HG03280 (cell line): ENCODE data around the gene B9D2.
A peak's percentile ranks its signal among the peaks of the same experiment; 100 is the strongest.
"Not testable (repeated sequence)": the region's sequence is repeated elsewhere in the genome, so short reads cannot be mapped to it uniquely, and the experiment has no call there.

Experiments
- ATAC-seq: cut with Tn5 transposase; IDR thresholded peaks from one replicate; pipeline ENCODE4 v1.9.1; 2021; ENCODE audit warnings: mild to moderate bottlenecking, moderate library complexity; ENCODE audit not compliant: unreplicated experiment

The B9D2 gene, protein sequence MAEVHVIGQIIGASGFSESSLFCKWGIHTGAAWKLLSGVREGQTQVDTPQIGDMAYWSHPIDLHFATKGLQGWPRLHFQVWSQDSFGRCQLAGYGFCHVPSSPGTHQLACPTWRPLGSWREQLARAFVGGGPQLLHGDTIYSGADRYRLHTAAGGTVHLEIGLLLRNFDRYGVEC

GRCh38 chr19:41363753-41364523 is at the start of gene B9D2:
TSS of gene B9D2 (minus strand) at chr19:41364149. CDS start at chr19:41363519, 630 bp downstream.
- ATAC-seq = peak; percentile 90

DNA sequence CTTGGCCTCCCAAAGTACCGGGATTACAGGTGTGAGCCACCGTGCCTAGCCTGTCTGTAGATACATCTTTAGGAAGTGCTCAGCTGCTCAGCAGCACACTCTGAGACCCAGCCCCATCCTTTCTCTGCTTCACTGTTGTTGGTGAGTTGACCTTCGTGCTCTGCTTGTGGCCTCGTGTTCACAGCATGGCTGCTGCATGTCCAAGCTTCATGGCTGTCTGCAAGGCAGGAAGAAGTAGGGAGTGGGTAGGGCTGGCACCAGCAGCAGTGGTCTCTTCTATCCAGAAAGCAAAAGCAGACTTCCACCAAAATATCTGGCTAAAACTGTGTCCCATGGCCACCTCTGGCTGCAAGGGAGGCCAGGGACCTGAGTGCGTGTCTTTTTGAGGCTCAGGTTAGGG is 49.0 kb upstream of the B9D2 start:
- ATAC-seq = no peak

DNA sequence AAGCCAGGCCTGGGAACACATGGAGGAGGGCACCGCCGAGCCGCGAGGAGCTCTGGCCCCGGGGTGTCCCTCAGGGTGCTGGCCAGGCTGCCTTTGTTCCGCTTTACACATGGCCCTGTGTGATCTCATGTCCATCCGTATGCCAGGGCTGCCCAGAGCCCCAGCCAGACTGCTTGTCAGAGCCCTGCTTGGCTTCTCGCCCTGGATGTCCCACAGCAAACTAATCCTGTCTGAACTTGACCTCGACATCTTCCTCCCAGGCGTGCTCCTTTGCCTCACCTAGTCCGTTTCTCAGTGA is 48.0 kb upstream of the B9D2 start:
- ATAC-seq = no peak

DNA sequence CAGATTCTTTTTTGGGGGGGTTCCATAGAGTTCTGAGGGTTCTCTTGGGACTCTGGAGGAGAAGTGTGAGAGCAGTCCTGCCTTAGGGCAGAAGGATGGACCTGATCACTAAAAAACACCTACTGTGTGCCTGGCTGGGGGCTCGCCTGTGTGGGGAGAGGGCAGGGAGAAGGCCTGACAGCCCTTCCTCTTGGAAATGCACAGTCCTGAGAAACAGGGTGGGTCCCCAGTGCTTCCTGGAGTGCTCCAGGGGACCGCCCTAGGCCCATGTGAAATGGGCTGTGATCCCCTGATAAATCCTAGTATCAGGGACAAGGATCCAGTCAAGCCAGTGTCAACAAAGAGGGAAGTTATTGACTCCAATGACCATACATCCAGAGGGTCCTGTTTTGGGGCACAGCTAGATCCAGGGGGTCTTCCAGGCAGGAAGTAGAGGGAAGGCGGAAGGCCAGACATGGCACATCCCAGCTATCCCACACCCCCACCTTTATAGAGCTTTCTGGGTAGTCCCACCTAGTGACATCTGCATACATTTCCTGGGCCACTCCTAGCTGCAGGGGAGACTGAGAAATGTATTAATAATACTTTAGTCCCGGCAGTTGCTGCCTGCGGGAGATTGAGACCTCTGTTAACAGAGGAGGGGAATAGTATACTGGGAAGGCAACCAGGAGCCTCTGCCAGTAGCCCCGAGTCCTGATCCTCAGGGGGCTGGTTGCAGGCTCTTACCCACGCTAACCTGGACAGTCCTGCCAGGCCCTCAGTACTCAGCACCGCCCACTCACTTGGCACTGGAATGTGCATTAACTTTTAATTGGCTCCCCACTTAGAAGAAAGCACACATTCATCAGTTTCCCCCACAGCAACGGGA is 47.4 kb upstream of the B9D2 start:
- no peak for ATAC-seq

DNA sequence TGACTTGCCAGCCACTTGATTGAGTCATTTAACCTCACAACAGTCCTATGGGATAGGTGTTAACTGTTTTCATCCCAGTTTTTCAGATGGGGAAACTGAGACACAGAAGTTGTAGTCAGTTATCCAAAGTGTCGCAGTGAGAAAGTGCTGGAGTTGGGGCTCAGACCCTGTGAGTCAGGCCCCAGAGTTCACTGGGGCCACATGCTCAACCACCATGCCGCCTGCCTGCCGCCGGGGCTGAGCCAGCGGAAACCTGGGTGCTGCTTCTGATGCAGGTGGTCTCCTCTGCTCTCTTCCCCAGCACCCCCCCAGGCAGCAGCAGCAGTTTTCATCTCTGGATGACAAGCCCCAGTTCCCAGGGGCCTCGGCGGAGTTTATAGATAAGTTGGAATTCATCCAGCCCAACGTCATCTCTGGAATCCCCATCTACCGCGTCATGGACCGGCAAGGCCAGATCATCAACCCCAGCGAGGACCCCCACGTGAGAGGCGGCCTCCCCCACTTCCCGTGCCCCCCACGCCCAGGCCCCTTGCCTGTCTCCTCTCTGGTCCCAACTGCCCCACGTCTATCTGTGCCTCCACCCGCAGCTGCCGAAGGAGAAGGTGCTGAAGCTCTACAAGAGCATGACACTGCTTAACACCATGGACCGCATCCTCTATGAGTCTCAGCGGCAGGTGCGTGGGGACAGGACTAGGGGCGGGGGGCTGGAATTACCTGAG is 46.5 kb upstream of the B9D2 start:
- ATAC-seq = no peak

DNA sequence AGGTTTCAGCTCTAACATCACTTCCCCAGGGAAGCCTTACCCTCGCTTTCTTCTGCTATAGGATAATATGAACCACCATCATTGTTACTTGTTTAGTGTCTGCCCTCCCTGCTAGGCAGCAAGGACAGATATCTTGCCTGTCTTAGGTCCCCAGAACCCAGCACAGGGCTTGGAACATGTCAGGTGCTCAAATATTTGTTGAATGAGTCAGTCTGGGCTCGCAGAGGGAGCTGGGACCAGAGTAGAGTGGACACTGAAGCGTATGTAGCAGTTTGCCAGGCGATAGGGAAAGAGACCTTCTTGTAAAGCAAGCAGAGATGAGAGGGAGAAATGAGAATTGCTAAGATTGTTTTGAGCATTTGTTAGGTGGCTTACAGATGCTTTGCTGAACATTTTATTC is 45.3 kb upstream of the B9D2 start:
- ATAC-seq = no peak

DNA sequence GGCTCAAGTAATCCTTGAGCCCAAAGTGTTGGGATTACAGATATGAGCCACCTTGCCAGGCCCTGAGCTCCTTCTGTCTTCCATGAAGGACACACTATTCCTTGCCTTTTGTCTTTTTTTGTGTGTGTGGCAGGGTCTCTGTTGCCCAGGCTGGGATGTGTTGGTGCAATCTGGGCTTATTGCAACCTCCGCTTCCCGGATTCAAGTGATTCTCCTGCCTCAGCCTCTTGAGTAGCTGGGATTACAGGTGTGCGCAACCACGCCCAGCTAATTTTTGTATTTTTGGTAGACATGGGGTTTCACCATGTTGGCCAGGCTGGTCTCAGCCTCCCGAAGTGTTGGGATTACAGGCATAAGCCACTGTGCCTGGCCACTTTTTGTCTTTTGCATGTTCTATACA is 44.9 kb upstream of the B9D2 start:
- ATAC-seq = not testable (repeated sequence)

DNA sequence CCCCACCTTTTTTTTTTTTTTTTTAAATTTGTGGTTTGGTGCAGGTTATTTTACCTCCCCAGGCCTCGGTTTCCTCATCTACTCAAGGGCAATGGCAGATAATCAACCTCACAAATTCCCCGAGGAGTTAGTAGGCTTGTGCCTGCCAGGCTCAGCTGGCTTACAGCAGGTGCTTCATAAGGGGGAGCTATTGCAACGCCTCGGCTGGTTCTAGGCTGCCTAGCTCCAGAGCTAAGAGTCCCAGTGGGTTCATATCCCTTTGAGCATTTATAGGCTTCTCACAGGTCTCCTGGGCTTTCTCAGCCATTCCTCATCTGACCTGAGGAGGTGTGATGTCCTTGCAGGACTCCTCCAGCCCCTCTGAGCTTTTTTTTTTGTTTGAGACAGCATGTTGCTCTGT is 44.3 kb upstream of the B9D2 start:
- no peak for ATAC-seq

- no peak for ATAC-seq
Observed at GRCh38 chr19:41407271-41407670, 43.3 kb upstream of the B9D2 start.

GRCh38 chr19:41405776-41406175 is 41.8 kb upstream of the B9D2 start:
- no peak for ATAC-seq

DNA sequence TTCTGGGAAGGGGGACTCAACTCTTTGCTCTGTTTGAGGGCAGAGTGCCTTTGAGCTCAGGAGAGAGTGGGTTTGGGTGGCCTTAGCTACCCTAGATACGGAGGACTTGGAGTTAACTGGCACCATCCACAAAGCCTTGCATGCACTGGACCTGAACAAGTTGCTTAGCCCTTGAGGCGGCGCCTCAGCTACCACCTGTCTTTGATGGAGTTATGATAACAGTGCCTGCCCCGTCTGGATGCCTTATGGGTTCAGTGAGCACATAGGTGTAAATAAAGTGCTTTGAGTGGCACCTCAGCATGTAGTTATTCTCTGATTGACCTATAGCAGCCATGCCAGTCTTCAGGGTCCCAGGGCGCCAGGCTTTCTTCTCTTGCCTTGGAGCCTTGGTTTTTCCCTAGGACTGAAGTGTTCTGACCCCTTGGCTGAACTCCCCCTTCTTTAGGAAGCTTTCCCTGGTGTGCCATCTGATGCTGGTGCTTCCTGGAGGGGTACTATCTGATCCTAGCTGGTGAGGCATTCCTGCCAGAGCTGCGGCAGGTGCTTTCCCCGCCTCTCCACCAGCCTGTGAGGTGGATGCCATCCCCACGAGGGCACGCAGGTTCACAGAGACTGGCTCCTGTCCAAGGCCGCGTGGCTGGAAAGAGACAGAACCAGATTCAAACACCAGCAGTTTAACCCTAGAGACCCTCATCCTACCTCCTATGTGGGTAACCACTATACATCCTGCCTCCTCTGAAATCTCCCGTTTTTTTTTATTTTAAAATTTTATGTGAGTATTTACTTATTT is 39.4 kb upstream of the B9D2 start:
- no peak for ATAC-seq

DNA sequence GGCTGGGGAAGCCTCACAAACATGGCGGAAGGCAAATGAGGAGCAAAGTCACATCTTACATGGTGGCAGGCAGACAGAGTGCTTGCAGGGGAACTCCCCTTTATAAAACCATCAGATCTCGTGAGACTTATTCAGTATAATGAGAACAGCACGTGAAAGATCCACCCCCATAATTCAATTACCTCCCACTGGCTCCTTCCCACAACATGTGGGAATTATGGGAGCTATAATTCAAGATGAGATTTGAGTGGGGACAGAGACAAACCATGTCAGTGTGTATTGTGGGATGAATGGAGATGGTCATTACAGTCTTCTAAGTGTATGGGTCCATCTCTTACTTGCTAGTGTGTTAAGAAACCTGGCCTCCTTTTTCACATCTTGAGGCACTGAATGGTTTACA is 38.1 kb upstream of the B9D2 start:
- ATAC-seq = no peak

DNA sequence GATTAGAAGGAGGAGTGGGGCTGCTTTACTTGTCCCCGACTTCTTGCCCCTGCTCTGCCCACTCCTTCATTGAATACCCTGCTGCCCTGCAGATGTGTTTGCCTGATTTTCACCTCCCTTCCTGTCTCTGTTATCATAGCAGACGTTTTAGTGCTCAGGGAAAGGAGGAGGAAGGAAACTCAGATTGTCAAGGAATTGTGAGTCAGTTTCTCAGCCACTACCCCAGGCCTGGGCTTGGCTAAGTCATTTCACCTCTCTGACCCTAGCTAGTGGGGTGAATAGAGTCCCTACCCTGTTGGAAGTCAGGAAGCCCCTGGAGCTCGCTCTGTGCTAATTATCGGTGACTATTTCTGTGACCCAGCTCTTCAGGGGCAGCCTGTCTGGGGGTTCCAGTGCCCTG is 37.5 kb upstream of the B9D2 start:
- ATAC-seq = no peak

DNA sequence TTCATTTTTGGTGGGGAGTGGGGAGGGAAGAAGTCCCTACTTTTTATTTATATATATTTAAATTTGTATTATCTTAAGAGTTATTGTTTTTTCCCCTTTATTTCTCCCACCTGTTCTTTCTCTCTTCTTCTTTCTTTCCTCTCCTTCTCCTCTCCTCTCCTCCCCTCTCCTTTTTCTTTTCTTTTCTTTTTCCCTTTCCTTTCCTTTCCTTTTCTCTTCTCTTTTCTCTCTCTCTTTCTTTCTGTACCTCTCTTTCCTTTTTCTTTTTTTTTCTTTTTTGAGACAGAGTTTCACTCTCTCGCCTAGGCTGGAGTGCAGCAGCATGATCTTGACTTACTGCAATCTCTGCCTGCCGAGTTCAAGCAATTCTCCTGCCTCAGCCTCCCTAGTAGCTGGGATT is 35.6 kb upstream of the B9D2 start:
- ATAC-seq = no peak

- no peak for ATAC-seq
Observed at GRCh38 chr19:41399091-41399490, 35.1 kb upstream of the B9D2 start.

DNA sequence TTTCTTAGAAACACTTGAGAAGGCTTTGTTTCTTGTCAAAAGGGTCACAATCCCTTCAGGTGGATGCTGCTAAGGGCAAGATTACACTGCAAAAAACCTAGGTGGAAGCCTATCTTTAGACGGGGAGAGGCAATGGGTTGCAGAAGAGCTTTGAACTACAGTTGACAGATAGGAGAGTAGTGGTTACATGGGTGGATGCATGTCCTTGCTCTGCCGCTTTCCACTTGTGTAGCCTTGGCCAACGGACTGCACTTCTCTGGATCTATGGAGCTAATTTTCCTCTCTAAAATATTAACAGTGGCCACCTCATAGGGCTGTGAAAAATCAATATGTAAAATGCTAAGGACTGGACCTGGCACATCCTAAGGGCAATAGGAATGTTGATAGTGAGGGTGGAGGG is 34.6 kb upstream of the B9D2 start:
- no peak for ATAC-seq

- ATAC-seq = no peak
Observed at GRCh38 chr19:41398050-41398418, 34.1 kb upstream of the B9D2 start.

GRCh38 chr19:41397086-41398049 is 33.4 kb upstream of the B9D2 start, which contains the start of the genes BCKDHA and EXOSC5:
TSS of gene BCKDHA (plus strand) at chr19:41397818. CDS start at chr19:41397828, 10 bp downstream.
TSS of gene EXOSC5 (minus strand) at chr19:41397359. CDS start at chr19:41397328, 31 bp downstream.
- ATAC-seq = peak; percentile 95

DNA sequence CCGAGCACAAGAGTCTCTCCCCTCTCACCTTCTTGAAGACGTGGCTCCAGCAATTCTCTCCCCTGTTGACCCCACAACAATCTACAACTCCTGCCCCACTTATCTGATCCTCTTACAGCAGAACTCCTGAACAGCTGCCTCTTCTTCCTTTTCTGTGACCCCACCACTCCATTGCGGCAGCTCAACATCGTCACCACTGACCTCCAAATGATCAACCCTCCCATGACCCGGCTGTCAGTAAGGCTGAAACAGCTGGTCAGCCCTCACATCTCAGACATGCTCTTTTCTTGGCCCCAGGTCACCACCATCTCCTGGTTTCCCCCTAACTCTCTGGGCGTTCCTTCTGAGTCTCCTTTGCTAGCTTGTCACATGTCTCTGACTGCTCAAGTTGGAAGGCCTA is 31.4 kb upstream of the B9D2 start:
- no peak for ATAC-seq
